MCF 10A (cell line): ENCODE data around the gene SORCS1. TPM values are rescaled to one million over a fixed set of nuclear protein-coding genes. Genes with fewer than 3 reads are reported as not detected.

Experiments used
- BruUV-seq: library from RNA; stranded (reverse); fragments of 400-500 nt; replicated peaks from 2 replicates; lab custom pipeline; 2021; lab: Mats Ljungman, UMichigan
- CTCF ChIA-PET: fragments of 300-600 bp; sonication (Branson Sonifier 250); formaldehyde crosslinking; extraction: SDS; loops from one replicate; lab custom pipeline; 2021; ENCODE audit warnings: antibody characterized with exemption, inconsistent platforms; lab: Yijun Ruan, JAX
- POLR2A ChIA-PET: fragments of 300-600, 350-650 bp; sonication (Branson Sonifier 250); formaldehyde crosslinking; extraction: SDS; loops from one replicate; lab custom pipeline; 2020; ENCODE audit warnings: antibody characterized with exemption, inconsistent platforms; lab: Yijun Ruan, JAX
- DNase-seq: peaks from one replicate; pipeline ENCODE4 v3.0.0-alpha.2; 2018; ENCODE audit not compliant: unreplicated experiment
- H3K27ac Mint-ChIP-seq: one replicate; pipeline ENCODE4 v1.8.0; 2022; ENCODE audit warnings: mild to moderate bottlenecking, low read depth, mixed read lengths; ENCODE audit not compliant: unreplicated experiment
- H3K27me3 Mint-ChIP-seq: one replicate; pipeline ENCODE4 v1.8.0; 2022; ENCODE audit warnings: mixed read lengths; ENCODE audit not compliant: insufficient read depth, unreplicated experiment
- H3K36me3 Mint-ChIP-seq: one replicate; pipeline ENCODE4 v1.8.0; 2022; ENCODE audit warnings: mild to moderate bottlenecking, moderate library complexity, mixed read lengths; ENCODE audit not compliant: insufficient read depth, unreplicated experiment
- H3K4me1 Mint-ChIP-seq: one replicate; pipeline ENCODE4 v1.8.0; 2022; ENCODE audit warnings: mixed read lengths; ENCODE audit not compliant: insufficient read depth, unreplicated experiment
- H3K4me3 Mint-ChIP-seq: one replicate; pipeline ENCODE4 v1.8.0; 2022; ENCODE audit warnings: mild to moderate bottlenecking, moderate library complexity, mixed read lengths; ENCODE audit not compliant: unreplicated experiment
- H3K9me3 Mint-ChIP-seq: one replicate; pipeline ENCODE4 v1.8.0; 2022; ENCODE audit warnings: mixed read lengths; ENCODE audit not compliant: unreplicated experiment
- intact Hi-C: fragments of 100-400 bp; cut with micrococcal nuclease; formaldehyde crosslinking; loops from 2 replicates; pipeline ENCODE4 v1.14.1; 2022
- total RNA-seq: library from RNA; stranded (reverse); gene quantifications from 2 replicates; pipeline ENCODE4 v1.2.3, GENCODE V29; 2022
- TF ChIP-seq, protein P1 (sequence below): fragments of 200-600 bp; IDR thresholded peaks from one replicate; pipeline ENCODE4 v1.8.0; 2022; ENCODE audit warnings: antibody characterized with exemption, mild to moderate bottlenecking; ENCODE audit not compliant: unreplicated experiment

Gene SORCS1
- total RNA-seq, 1 experiment from 2014 or later, result 0.54 TPM

GRCh38 chr10:106999118-106999707 lies 165.3 kb downstream of the SORCS1 start:
- DNase-seq, result no peak
- H3K9me3 Mint-ChIP-seq, result no peaks in the 10 kb centered on the region
- intact Hi-C loops, result no loop called here
- no peaks in the 10 kb centered on the region for H3K4me1 Mint-ChIP-seq
- no peak overlapping the region for H3K27ac Mint-ChIP-seq
- no peaks in the 10 kb centered on the region for H3K36me3 Mint-ChIP-seq
- H3K27me3 Mint-ChIP-seq, result no peaks in the 10 kb centered on the region
- CTCF ChIA-PET, result interaction anchor here (0.6 to 1.0 kb wide), 2 partner anchors 11 to 63 kb away, joined by 3 to 4 read pairs; no protein-coding TSS in a partner anchor
- POLR2A ChIA-PET, result interaction anchor here (0.8 kb wide), 1 partner anchor 13 kb away, joined by 3 read pairs; no protein-coding TSS in a partner anchor
- TF ChIP-seq, protein P1, sequence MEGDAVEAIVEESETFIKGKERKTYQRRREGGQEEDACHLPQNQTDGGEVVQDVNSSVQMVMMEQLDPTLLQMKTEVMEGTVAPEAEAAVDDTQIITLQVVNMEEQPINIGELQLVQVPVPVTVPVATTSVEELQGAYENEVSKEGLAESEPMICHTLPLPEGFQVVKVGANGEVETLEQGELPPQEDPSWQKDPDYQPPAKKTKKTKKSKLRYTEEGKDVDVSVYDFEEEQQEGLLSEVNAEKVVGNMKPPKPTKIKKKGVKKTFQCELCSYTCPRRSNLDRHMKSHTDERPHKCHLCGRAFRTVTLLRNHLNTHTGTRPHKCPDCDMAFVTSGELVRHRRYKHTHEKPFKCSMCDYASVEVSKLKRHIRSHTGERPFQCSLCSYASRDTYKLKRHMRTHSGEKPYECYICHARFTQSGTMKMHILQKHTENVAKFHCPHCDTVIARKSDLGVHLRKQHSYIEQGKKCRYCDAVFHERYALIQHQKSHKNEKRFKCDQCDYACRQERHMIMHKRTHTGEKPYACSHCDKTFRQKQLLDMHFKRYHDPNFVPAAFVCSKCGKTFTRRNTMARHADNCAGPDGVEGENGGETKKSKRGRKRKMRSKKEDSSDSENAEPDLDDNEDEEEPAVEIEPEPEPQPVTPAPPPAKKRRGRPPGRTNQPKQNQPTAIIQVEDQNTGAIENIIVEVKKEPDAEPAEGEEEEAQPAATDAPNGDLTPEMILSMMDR, result no peak
- H3K4me3 Mint-ChIP-seq, result no peak overlapping the region
- BruUV-seq, result no TSS peak

- BruUV-seq, result no TSS peak
- TF ChIP-seq, protein P1, result no peak
- Mint-ChIP-seq H3K36me3 (no peaks in the 10 kb centered on the region), H3K27ac (no peak overlapping the region), H3K27me3 (no peaks in the 10 kb centered on the region), H3K4me1 (no peaks in the 10 kb centered on the region), H3K9me3 (no peaks in the 10 kb centered on the region), H3K4me3 (no peak overlapping the region)
- no peak for DNase-seq
- ChIA-PET POLR2A (no interaction called here), CTCF (interaction anchor here (0.7 to 1.0 kb wide), 2 partner anchors 17 to 142 kb away, joined by 3 read pairs; no protein-coding TSS in a partner anchor)
- intact Hi-C loops, result no loop called here
Observed at GRCh38 chr10:106997721-106998120, 166.8 kb downstream of the SORCS1 start.

- BruUV-seq, result no TSS peak
- TF ChIP-seq, protein P1, result no peak
- ChIA-PET POLR2A (no interaction called here), CTCF (no interaction called here)
- no peaks in the 10 kb centered on the region for H3K9me3 Mint-ChIP-seq
- H3K4me3 Mint-ChIP-seq, result no peak overlapping the region
- no peaks in the 10 kb centered on the region for H3K36me3 Mint-ChIP-seq
- intact Hi-C loops, result no loop called here
- DNase-seq, result no peak
- no peak overlapping the region for H3K27ac Mint-ChIP-seq
- H3K27me3 Mint-ChIP-seq, result no peaks in the 10 kb centered on the region
- no peaks in the 10 kb centered on the region for H3K4me1 Mint-ChIP-seq
Observed at GRCh38 chr10:106996510-106996909, 168.0 kb downstream of the SORCS1 start.

DNA sequence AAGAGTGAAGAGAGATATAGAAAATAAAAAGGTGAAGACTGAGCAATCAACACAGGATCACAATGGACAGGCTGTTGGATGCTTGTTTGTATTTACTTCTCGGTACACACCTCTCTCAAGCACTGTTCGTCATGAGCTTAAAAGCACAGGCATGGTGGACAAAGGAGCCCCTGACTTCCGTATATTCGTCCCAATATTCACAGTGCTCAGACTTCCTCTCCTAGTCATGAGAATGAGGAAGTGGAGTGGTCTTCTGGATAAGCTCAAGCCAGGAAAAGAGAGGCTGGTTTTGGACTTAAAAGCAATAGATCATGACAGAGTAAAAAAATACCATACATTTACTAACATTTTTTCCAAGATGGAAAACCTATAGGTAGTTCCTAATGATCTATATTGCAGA lies 172.5 kb downstream of the SORCS1 start:
- DNase-seq, result no peak
- intact Hi-C loops, result no loop called here
- no peak overlapping the region for H3K27ac Mint-ChIP-seq
- no peak overlapping the region for H3K4me3 Mint-ChIP-seq
- no peaks in the 10 kb centered on the region for H3K4me1 Mint-ChIP-seq
- TF ChIP-seq, protein P1, result no peak
- ChIA-PET POLR2A (interaction anchor here (1.3 kb wide), 1 partner anchor 10 kb away, joined by 3 read pairs; no protein-coding TSS in a partner anchor), CTCF (interaction anchor here (0.7 kb wide), 1 partner anchor 28 kb away, joined by 3 read pairs; no protein-coding TSS in a partner anchor)
- no peaks in the 10 kb centered on the region for H3K27me3 Mint-ChIP-seq
- no peaks in the 10 kb centered on the region for H3K9me3 Mint-ChIP-seq
- BruUV-seq, result no TSS peak
- no peaks in the 10 kb centered on the region for H3K36me3 Mint-ChIP-seq
